GM21447 (cell line): Measurements from ENCODE around the gene TLE4.
A peak's percentile ranks its signal among the peaks of the same experiment; 100 is the strongest.
"Not testable (repeated sequence)": the region's sequence is repeated elsewhere in the genome, so short reads cannot be mapped to it uniquely, and the experiment has no call there.

ENCODE experiments used
- ATAC-seq: cut with Tn5 transposase; IDR thresholded peaks from one replicate; pipeline ENCODE4 v1.9.1; 2021; ENCODE audit not compliant: unreplicated experiment

The TLE4 gene

DNA sequence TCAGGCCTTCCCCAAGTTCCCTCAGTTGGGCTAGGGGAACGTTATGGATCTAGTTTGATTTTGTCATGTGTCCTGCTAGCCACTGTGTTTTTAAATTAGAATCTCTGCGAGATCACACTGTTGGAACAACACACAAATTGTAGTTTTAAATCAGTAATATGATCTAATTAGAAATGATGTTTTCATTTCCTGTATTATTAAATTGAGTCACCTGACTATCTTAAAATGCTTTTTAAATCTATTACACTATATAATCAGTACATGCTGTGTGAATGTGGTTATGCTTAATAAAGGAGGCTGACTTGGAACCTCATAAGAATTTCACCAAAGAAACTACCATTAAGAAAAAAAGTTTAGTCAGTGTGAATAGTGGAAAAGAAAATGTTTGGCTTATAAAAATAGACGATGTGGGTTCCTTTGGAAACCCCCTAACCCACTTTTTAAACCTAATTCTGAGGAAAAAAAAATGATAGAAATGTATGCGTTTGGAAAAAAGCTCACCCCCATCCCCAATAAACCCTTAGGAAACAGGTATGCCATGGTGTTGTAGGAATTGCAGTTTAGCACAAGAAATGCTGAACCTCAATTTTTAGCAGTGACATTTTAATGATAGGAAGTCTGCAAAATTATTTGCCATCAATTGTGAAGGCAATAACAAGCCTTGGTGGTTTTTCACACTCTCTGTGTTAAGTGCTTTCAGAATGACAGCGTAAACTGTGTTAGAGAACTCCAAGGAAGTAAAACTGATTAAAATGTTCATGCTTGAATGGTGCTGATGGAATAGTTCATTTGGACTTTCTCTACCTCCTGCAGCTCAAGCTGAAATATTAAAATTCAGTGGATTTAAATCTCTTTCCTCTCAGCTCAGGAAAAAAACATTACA is 59.0 kb downstream of the TLE4 start:
- peak; percentile 70 for ATAC-seq

DNA sequence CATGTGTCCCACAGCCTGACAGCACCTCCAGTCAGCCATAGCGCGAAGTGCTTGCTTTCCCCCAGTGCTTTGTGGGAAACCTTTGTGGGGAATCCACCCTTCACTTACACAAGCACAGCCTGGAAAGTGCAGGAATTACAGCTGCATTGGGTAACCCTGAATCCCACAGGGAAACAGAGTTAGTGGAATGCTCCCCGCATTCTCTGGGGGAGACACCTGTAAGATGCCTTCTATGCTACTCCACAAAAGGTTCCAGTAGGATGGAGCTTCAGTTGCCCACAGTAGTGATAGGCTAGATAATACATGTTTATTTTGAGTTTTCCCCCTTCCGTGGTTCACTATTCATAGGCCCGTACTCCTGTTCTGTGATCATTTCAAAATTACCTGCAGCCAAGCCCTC is 60.3 kb downstream of the TLE4 start:
- no peak for ATAC-seq

DNA sequence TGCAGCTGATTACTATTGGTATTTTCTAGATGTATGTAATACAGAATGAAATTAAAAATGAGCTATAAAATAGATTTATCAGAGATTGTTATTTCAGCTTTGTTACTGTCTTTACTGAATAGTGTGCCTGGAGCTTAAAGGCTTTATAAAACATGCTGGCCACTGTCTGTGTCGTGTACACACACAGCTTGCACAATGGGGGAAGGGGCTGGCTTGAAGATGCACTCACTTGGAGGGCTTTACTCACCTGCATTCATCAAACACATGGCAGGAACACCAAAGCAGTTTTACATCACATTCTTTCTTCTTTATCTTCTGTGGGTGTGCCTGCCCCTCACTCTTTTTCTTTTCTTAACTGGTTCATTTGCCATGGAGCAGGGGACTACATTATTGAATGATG is 60.9 kb downstream of the TLE4 start:
- no peak for ATAC-seq

GRCh38 chr9:79633558-79633957 is 61.8 kb downstream of the TLE4 start:
- no peak for ATAC-seq

- peak; percentile 76 for ATAC-seq
These were observed 65.6 kb downstream of the TLE4 start for GRCh38 chr9:79637177-79637925.

DNA sequence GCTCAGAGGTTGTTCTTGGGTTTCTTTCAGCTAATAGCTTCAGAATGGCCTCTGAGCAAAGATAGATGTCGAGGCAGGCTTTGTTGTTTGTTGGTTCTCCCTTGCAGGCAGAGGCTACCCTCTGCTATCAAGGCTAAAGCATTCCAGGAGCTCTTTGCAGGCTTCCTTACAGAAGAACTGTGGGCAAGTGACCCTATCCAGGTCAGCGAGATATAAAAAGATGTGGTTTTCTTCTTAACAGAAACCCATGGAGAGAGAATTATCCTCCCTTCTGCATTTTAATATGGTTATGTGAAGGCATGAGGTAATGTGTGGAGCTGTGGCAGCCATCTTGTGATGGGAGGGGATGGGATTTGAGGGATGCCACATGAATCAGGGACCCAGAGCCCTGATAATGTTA is 67.0 kb downstream of the TLE4 start:
- no peak for ATAC-seq

GRCh38 chr9:79639354-79639753 is 67.6 kb downstream of the TLE4 start:
- ATAC-seq, result no peak

DNA sequence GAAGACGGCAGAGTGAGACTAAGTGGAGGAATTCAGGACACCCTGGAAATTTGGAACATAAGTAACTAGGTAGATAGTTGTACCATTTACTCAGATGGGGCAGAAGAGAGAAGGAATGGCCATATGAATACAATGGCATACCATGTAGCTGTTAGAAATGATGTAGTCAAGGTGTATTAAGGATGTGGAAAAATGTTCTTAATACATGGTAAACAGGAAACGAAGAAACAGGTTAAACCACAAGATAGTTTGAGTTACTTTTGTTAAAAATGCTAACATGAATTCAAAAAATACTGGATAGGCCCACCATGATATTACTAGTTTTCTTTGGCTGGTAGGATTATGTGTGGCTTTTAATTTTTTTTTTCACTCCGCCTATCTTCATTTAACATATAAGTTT is 68.3 kb downstream of the TLE4 start:
- not testable (repeated sequence) for ATAC-seq

DNA sequence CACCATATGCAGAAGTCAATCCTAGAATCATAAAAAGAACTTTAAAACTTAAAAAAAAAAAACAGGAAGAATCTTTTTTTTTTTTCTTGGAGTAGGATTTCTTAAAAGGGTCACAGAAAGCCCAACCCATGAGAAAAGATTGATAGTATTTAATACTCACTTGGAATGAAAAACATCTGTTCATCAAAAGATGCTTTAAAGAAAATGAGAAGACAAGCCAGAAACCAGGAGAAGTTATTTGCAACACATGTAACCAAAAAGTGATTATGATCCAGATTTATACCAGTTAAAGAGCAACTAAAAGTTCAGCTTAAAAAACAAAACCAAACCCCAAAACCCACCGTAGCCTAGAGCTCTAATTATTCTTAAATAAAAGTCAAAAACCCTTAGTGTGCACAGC is 69.3 kb downstream of the TLE4 start:
- no peak for ATAC-seq

DNA sequence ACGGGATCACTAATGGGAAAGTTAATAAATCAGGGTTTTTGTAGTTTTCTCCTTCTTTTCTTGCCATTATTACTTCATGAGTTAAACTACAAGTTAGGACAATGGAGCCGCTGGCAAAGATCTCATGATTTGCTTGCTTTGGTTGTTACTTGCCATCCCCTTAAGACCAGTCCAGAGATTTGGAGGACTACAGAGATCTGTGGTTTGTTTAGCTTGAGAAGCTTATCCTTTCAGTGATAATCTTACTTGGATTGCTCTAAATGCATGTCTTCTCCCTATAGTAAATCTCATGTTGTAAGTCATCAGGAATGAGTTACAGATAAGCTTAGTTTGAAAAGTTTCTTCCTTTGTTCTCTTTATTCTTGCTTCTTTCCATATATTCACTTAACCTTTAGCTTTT is 70.9 kb downstream of the TLE4 start:
- no peak for ATAC-seq

DNA sequence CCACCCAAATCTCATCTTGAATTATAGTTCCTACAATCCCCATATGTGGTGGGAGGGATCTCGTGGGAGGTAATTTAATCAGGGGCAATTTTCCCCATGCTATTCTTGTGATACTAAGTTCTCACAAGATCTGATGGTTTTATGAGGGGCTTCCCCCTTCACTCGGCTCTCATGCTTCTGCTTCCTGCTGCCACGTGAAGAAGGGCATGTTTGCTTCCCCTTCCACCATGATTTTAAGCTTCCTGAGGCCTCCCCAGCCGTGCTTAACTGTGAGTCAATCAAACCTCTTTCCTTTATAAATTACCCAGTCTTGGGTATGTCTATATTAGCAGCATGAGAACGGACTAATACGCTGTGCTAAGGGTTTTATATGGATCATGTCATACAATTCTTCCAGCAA is 72.3 kb downstream of the TLE4 start:
- no peak for ATAC-seq

- ATAC-seq, result no peak
These were observed 72.8 kb downstream of the TLE4 start for GRCh38 chr9:79644601-79645000.

- no peak for ATAC-seq
These were observed 73.3 kb downstream of the TLE4 start for GRCh38 chr9:79645110-79645509.

- no peak for ATAC-seq
These were observed 74.3 kb downstream of the TLE4 start for GRCh38 chr9:79646096-79646495.

- ATAC-seq, result no peak
These were observed 79.6 kb downstream of the TLE4 start for GRCh38 chr9:79651251-79651795.

- ATAC-seq, result no peak
These were observed 80.8 kb downstream of the TLE4 start for GRCh38 chr9:79652598-79652997.

DNA sequence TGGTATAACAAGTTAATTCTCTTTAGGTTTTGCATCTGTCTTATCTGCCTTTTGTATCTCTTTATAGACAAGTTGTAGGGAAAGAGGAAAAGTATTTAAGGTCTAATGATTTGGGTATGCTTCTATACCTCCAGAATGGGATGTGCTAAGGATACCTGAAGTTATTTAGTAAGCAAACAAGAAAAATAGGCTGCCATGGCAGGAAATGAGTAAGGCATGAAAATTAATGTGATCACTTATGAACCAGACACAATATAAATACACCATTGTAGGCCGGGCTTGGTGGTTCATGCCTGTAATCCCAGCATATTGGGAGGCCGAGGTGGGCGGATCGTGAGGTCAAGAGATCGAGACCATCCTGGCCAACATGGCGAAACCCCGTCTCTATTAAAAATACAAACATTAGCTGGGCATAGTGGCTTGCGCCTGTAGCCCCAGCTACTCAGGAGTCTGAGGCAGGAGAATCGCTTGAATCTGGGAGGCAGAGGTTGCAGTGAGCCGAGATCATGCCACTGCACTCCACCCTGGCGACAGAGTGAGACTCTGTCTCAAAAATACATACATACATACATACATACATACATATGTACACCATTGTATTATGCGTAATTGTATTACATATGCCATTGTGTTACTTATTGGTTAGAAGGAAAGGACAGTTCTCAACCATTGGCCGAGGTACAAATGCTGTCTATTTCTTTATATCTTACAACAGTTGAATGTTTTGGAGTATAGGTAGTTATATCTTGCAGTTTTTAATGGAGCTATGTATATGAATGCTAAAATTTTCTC is 83.0 kb downstream of the TLE4 start:
- not testable (repeated sequence) for ATAC-seq

DNA sequence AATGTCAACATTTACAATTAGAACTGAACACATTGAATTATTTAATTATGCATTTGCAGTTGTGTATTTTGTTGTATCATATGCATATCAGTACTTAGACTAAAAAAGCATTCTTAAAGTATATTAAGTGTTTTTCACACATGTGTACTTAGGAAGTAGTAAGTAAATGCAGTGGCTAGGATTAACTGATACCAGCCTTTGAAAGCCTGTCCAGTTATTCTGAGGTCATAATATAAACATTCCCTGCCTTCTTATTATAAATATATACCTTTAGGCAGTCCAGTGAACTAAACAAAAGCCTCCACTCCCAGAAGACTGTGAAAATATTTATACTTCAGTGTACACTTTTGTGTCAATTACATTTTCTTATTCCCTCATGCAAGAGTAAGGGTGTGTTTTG is 83.8 kb downstream of the TLE4 start:
- no peak for ATAC-seq

DNA sequence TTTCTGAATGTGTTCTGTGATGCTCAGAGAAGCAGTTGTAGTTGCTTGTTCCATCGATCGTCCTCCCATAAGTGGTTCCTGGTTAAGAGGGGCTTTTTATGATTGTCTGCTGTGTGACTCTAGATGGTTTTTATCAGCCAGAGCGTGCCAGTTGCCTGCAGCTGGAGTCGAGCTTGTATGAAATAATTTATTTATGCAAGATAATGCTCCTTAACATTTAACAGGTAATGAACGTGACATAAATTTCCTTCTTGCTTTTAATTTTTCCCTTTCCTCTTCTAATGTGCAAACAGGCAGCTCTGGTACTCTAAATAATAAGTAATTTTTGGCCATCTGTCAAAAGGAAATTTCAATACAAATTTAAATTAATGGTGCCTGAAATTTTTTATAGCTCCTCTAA is 84.4 kb downstream of the TLE4 start:
- ATAC-seq, result no peak

DNA sequence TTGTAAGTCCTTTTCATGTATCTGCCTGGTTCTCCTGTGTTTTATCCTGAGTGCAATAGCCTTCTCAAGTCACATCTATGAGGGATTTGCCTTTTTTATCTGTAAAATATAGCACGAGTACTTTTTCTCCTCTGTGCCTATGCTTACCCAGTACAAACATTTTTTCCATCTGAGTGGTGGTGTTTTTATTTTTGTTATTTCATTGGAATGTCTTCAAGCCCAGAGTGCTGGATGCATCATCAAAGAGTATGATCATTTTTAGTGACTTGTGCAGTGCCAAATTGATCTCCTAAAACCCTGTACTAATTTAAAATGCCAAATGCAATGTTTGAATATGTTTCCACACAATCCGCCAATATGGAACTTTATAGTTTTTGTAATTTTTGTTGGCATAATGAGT is 86.1 kb downstream of the TLE4 start:
- ATAC-seq, result no peak

GRCh38 chr9:79658926-79659325 is 87.2 kb downstream of the TLE4 start:
- ATAC-seq, result no peak
